HEK293 (cell line): ENCODE results near the gene OR2B3.
"Not testable (repeated sequence)": the region's sequence is repeated elsewhere in the genome, so short reads cannot be mapped to it uniquely, and the experiment has no call there.

Experiments used
- CTCF ChIA-PET: fragments of 350-600 bp; formaldehyde crosslinking; extraction: SDS; loops from one replicate; lab custom pipeline; 2021; ENCODE audit warnings: antibody characterized with exemption; lab: Yijun Ruan, JAX
- POLR2A ChIA-PET: fragments of 300-600 bp; formaldehyde crosslinking; extraction: SDS; loops from one replicate; lab custom pipeline; 2020; ENCODE audit warnings: antibody characterized with exemption, inconsistent platforms; lab: Yijun Ruan, JAX
- H3K27ac ChIP-seq: fragments of 200-500 bp; sonication (Bioruptor generic); 2 replicates; pipeline ENCODE4 v1.5.1; 2014; ENCODE audit warnings: low read depth, low read length, control low read depth, inconsistent platforms; ENCODE audit errors: extremely low read depth
- H3K36me3 ChIP-seq, 2 experiments: fragments of 200-500 bp in 1 of 2; sonication (Bioruptor generic) in 1 of 2; 1 replicate in 1 of 2; 2 replicates in 1 of 2; pipeline ENCODE4 v1.5.1; 2014 to 2017; ENCODE audit warnings: inconsistent platforms in 2 of 2, low read length in 2 of 2; ENCODE audit not compliant: control insufficient read depth in 2 of 2, insufficient read depth in 1 of 2
- H3K4me1 ChIP-seq: fragments of 200-500 bp; sonication (Bioruptor generic); 2 replicates; pipeline ENCODE4 v1.5.1; 2014; ENCODE audit warnings: mild to moderate bottlenecking, low read length, inconsistent platforms; ENCODE audit not compliant: control insufficient read depth, insufficient read depth
- H3K4me3 ChIP-seq: 2 replicates; pipeline ENCODE4 v1.5.1; 2011; ENCODE audit warnings: low read depth, mild to moderate bottlenecking, control low read depth, low read length, moderate library complexity
- H3K9me3 ChIP-seq: fragments of 200-500 bp; sonication (Bioruptor generic); 2 replicates; pipeline ENCODE4 v1.5.1; 2014; ENCODE audit warnings: low read depth, low read length, inconsistent platforms; ENCODE audit not compliant: control insufficient read depth, insufficient read depth
- MZF1 ChIP-seq: fragments of 450-650 bp; formaldehyde crosslinking; IDR thresholded peaks from 2 replicates; pipeline ENCODE4 v1.5.1; 2017; ENCODE audit warnings: missing biosample characterization, missing genetic modification characterization, borderline replicate concordance
- TRIM28 ChIP-seq: IDR thresholded peaks from 2 replicates; pipeline ENCODE4 v1.6.1; 2011; ENCODE audit warnings: low read length, control low read depth, borderline replicate concordance
- YY2 ChIP-seq: fragments of 450-650 bp; formaldehyde crosslinking; IDR thresholded peaks from 2 replicates; pipeline ENCODE4 v1.5.1; 2016; ENCODE audit warnings: missing biosample characterization, missing genetic modification characterization
- ZBTB8A ChIP-seq: fragments of 450-650 bp; formaldehyde crosslinking; IDR thresholded peaks from 2 replicates; pipeline ENCODE4 v1.5.1; 2016; ENCODE audit warnings: missing biosample characterization, missing genetic modification characterization
- ZNF138 ChIP-seq: fragments of 450-650 bp; formaldehyde crosslinking; IDR thresholded peaks from 2 replicates; pipeline ENCODE4 v1.5.1; 2016; ENCODE audit warnings: missing biosample characterization, missing genetic modification characterization, borderline replicate concordance
- ZNF2 ChIP-seq: fragments of 450-650 bp; formaldehyde crosslinking; IDR thresholded peaks from 2 replicates; pipeline ENCODE4 v1.5.1; 2016; ENCODE audit warnings: missing biosample characterization, missing genetic modification characterization
- ZNF366 ChIP-seq: fragments of 450-650 bp; formaldehyde crosslinking; conservative IDR thresholded peaks from 2 replicates; pipeline ENCODE4 v1.5.1; 2016; ENCODE audit warnings: missing biosample characterization, missing genetic modification characterization
- ZNF394 ChIP-seq: fragments of 450-650 bp; formaldehyde crosslinking; IDR thresholded peaks from 2 replicates; pipeline ENCODE4 v1.5.1; 2016; ENCODE audit warnings: missing biosample characterization, missing genetic modification characterization, mild to moderate bottlenecking, moderate library complexity, borderline replicate concordance
- ZNF404 ChIP-seq: fragments of 450-650 bp; formaldehyde crosslinking; IDR thresholded peaks from 2 replicates; pipeline ENCODE4 v1.5.1; 2017; ENCODE audit warnings: missing biosample characterization, missing genetic modification characterization
- ZNF426 ChIP-seq: fragments of 450-650 bp; formaldehyde crosslinking; IDR thresholded peaks from 2 replicates; pipeline ENCODE4 v1.5.1; 2017; ENCODE audit warnings: missing biosample characterization, missing genetic modification characterization, mild to moderate bottlenecking, inconsistent platforms, moderate library complexity
- ZNF433 ChIP-seq: fragments of 450-650 bp; formaldehyde crosslinking; IDR thresholded peaks from 2 replicates; pipeline ENCODE4 v1.5.1; 2016; ENCODE audit warnings: missing biosample characterization, missing genetic modification characterization, low read depth
- ZNF449 ChIP-seq: fragments of 450-650 bp; formaldehyde crosslinking; IDR thresholded peaks from 2 replicates; pipeline ENCODE4 v1.5.1; 2017; ENCODE audit warnings: missing biosample characterization, mild to moderate bottlenecking, missing genetic modification characterization, moderate library complexity
- ZNF555 ChIP-seq: fragments of 450-650 bp; formaldehyde crosslinking; conservative IDR thresholded peaks from 2 replicates; pipeline ENCODE4 v1.5.1; 2017; ENCODE audit warnings: missing biosample characterization, mild to moderate bottlenecking, missing genetic modification characterization, inconsistent platforms
- ZNF558 ChIP-seq: fragments of 450-650 bp; formaldehyde crosslinking; IDR thresholded peaks from 2 replicates; pipeline ENCODE4 v1.5.1; 2016; ENCODE audit warnings: missing biosample characterization, missing genetic modification characterization
- ZNF623 ChIP-seq: fragments of 450-650 bp; formaldehyde crosslinking; IDR thresholded peaks from 2 replicates; pipeline ENCODE4 v1.5.1; 2016; ENCODE audit warnings: missing biosample characterization, missing genetic modification characterization
- ZNF768 ChIP-seq: fragments of 450-650 bp; formaldehyde crosslinking; IDR thresholded peaks from 2 replicates; pipeline ENCODE4 v1.5.1; 2018; ENCODE audit warnings: missing biosample characterization, mild to moderate bottlenecking, missing genetic modification characterization
- ZSCAN16 ChIP-seq: fragments of 450-650 bp; formaldehyde crosslinking; IDR thresholded peaks from 2 replicates; pipeline ENCODE4 v1.5.1; 2016; ENCODE audit warnings: missing biosample characterization, missing genetic modification characterization
- TF ChIP-seq, protein P1 (sequence below): fragments of 450-650 bp; formaldehyde crosslinking; conservative IDR thresholded peaks from 2 replicates; pipeline ENCODE4 v1.5.1; 2016; ENCODE audit warnings: low read depth, missing biosample characterization, missing genetic modification characterization
- TF ChIP-seq, protein P2 (sequence below): fragments of 450-650 bp; formaldehyde crosslinking; IDR thresholded peaks from 2 replicates; pipeline ENCODE4 v1.5.1; 2016; ENCODE audit warnings: missing biosample characterization, missing genetic modification characterization

The OR2B3 gene

GRCh38 chr6:29114964-29115363 lies 27.9 kb upstream of the OR2B3 start:
- H3K9me3 ChIP-seq, H3K4me1 ChIP-seq, CTCF ChIA-PET, H3K27ac ChIP-seq: not testable (repeated sequence)
- TF ChIP-seq ZNF623 (tag by site-specific recombination) (peak; percentile 28; the same call in 1 of the 2 replicates), ZNF426 (tag by site-specific recombination) (peak; percentile 47), ZBTB8A (tag by site-specific recombination) (peak; percentile 23; the same call in 1 of the 2 replicates), ZNF555 (tag by site-specific recombination) (peak; percentile 50)
- TF ChIP-seq, protein P1, sequence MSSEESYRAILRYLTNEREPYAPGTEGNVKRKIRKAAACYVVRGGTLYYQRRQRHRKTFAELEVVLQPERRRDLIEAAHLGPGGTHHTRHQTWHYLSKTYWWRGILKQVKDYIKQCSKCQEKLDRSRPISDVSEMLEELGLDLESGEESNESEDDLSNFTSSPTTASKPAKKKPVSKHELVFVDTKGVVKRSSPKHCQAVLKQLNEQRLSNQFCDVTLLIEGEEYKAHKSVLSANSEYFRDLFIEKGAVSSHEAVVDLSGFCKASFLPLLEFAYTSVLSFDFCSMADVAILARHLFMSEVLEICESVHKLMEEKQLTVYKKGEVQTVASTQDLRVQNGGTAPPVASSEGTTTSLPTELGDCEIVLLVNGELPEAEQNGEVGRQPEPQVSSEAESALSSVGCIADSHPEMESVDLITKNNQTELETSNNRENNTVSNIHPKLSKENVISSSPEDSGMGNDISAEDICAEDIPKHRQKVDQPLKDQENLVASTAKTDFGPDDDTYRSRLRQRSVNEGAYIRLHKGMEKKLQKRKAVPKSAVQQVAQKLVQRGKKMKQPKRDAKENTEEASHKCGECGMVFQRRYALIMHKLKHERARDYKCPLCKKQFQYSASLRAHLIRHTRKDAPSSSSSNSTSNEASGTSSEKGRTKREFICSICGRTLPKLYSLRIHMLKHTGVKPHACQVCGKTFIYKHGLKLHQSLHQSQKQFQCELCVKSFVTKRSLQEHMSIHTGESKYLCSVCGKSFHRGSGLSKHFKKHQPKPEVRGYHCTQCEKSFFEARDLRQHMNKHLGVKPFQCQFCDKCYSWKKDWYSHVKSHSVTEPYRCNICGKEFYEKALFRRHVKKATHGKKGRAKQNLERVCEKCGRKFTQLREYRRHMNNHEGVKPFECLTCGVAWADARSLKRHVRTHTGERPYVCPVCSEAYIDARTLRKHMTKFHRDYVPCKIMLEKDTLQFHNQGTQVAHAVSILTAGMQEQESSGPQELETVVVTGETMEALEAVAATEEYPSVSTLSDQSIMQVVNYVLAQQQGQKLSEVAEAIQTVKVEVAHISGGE (tag by site-specific recombination): peak; percentile 34; the same call in 1 of the 2 replicates
- TF ChIP-seq, all 188 proteins: peak for 5; not testable (repeated sequence) for 183
- POLR2A ChIA-PET, H3K36me3 ChIP-seq, H3K4me3 ChIP-seq: not testable (repeated sequence)

GRCh38 chr6:29112135-29112534 lies 25.0 kb upstream of the OR2B3 start:
- H3K36me3 ChIP-seq: no peaks in the 10 kb centered on the region
- H3K4me3 ChIP-seq: no peak overlapping the region
- H3K27ac ChIP-seq: no peak overlapping the region
- H3K4me1 ChIP-seq: no peaks in the 10 kb centered on the region
- CTCF ChIA-PET: interaction anchor here (0.6 to 1.7 kb wide), 6 partner anchors 13 to 1826 kb away, joined by 3 to 4 read pairs (median 4); partner anchors contain the start of gene OR2J1
- POLR2A ChIA-PET: no interaction called here
- H3K9me3 ChIP-seq: no peaks in the 10 kb centered on the region
- TF ChIP-seq YY2 (tag by site-specific recombination) (no peak), ZNF394 (tag by site-specific recombination) (no peak), ZSCAN16 (no peak), TRIM28 (no peak), ZBTB8A (tag by site-specific recombination) (no peak), ZNF623 (tag by site-specific recombination) (no peak), MZF1 (no peak), ZNF433 (tag by site-specific recombination) (no peak), ZNF2 (tag by site-specific recombination) (no peak), ZNF558 (tag by site-specific recombination) (no peak), ZNF449 (no peak), ZNF768 (no peak)
- TF ChIP-seq, all 188 proteins: peak for 0

DNA sequence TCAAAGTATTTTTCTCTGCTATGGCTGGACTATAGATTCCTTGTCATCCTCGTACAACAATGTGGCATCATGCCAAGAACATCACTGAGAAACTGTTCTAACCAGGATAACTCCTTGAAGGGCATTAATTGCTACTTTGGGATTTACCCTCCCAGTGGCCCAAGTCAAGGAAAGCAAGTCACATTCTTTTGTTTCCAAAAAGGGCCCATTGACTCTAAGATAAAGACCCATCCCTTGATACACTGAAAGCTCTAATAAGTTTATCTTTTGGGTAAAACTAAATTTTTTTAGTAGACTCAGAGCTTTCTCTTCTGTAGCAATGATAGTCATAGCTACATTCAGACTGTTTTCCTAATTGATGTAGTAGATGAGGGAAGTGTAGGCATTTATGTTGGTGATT lies 20.6 kb upstream of the OR2B3 start, which contains the start of gene OR2J3:
Gene OR2J3, plus strand, starts transcription at position 301 of the 400 bp plus-strand sequence. CDS start 3,833 bp downstream, outside the sequence.
- no peaks in the 10 kb centered on the region for H3K9me3 ChIP-seq
- POLR2A ChIA-PET: interaction anchor here (0.6 kb wide), 1 partner anchor 212 kb away, joined by 4 read pairs; no protein-coding TSS in a partner anchor
- TF ChIP-seq ZNF138 (tag by site-specific recombination) (no peak), ZNF366 (tag by site-specific recombination) (no peak), ZNF404 (tag by site-specific recombination) (no peak)
- TF ChIP-seq, protein P2, sequence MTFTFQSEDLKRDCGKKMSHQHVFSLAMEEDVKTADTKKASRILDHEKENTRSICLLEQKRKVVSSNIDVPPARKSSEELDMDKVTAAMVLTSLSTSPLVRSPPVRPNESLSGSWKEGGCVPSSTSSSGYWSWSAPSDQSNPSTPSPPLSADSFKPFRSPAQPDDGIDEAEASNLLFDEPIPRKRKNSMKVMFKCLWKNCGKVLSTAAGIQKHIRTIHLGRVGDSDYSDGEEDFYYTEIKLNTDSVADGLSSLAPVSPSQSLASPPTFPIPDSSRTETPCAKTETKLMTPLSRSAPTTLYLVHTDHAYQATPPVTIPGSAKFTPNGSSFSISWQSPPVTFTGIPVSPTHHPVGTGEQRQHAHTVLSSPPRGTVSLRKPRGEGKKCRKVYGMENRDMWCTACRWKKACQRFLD (tag by site-specific recombination): no peak
- TF ChIP-seq, all 188 proteins: peak for 0
- CTCF ChIA-PET: interaction anchor here (0.5 kb wide), 1 partner anchor 12 kb away, joined by 3 read pairs; no protein-coding TSS in a partner anchor
- Histone ChIP-seq H3K4me3 (no peak within 1 kb of the TSS), H3K4me1 (no peaks in the 10 kb centered on the region), H3K27ac (no peak within 1 kb of the TSS), H3K36me3 (no peaks in the 10 kb centered on the region)
